IPS-NIHi7 (cell line): Measurements from ENCODE around the gene ZIC2.
"Not testable (repeated sequence)": the region's sequence is repeated elsewhere in the genome, so short reads cannot be mapped to it uniquely, and the experiment has no call there.

Experiments used
- DNase-seq: peaks from one replicate; pipeline ENCODE4 v3.0.0; 2012; ENCODE audit warnings: mixed read lengths; ENCODE audit errors: extremely low spot score

Gene ZIC2

DNA sequence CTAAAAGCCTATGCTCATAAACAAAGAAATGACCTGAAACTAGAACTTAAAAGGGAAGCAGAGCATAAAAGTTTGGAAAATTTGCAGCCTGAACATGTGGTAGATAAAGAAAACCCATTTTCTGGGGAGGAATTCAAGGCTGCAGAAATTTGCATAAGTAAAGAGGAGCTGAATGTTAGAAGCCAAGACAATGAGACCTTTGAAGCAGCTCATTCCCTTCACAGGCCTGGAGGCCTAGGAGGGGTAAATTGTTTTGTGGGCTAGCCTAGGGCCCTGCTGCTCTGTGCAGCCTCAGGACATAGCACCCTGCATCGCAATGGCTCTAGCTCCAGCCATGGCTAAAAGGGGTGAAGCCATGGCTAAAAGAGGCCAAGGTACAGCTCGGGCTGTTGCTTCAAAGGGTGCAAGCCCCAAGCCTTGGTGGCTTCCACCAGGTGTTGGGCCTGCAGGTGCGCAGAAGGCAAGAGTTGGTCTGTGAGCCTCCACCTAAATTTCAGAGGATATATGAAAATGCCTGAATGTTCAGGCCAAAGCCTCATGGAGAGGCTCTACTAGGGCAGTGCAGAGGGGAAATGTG, 38.3 kb downstream of the ZIC2 start:
- DNase-seq, result no peak

DNA sequence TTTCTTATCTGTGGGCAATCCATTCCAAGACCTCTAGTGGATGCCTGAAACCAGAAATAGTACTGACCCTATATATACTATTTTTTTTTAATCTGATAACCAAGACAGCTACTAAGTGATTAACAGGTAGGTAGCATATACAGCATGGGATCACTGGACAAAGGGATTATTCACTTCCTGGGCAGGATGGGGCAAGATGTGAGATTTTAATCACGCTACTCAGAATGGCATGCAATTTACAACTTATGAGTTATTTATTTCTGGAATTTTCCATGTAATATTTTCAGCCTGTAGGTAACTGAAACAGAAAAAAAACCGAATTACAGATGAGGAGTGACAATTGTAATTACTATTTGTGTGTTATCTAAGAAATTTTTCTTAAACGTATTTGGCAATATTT, 41.2 kb downstream of the ZIC2 start:
- DNase-seq, result no peak

DNA sequence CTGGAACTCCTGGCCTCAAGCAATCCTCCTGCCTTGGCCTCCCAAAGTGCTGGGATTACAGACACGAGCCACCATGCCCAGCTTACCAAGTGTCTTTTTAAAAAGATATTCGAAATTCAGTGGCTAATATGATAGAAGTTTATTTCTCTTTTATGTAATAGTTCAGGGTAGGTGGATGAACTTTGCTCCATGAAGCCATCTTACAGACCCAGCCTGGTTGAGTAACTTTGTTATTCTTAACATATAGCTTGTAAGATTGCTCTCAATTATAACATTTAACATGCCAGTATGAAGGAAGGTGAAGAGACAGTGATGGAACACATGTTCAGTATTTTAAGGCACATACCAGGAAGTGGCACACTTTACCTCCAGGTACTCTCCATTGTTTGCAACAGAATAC, 42.4 kb downstream of the ZIC2 start:
- DNase-seq, result no peak

DNA sequence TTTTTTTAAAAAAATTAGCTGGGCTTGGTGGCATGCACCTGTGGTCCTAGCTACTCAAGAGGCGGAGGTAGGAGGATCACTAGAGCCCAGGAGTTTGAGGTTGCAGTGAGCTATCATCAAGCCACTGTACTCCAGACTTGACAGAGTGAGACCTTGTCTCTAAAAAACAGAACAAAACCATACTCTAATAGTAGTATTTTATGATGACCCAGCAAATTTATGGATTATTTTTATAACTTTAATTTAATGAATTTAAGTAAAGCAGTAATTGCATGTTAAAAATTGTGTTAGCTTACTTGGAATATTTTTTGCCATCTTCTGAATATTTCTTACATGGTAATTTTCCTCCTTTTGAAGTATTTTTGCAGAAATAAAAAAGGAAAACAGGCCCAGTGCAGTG, 48.3 kb downstream of the ZIC2 start:
- DNase-seq, result no peak

DNA sequence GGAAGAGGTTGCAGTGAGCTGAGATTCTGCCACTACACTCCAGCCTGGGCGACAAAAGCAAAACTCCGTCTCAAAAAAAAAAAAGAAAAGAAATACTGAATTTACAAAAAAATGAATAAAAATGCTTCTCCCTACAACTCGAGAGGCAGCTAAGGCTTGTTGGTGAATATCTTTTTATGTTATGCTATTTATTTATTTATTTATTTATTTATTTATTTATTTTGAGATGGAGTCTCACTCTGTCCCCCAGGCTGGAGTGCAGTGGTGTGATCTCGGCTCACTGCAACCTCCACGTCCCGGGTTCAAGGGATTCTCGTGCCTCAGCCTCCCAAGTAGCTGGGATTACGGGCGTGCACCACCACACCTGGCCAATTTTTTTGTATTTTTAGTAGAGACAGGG, 51.1 kb downstream of the ZIC2 start:
- not testable (repeated sequence) for DNase-seq

DNA sequence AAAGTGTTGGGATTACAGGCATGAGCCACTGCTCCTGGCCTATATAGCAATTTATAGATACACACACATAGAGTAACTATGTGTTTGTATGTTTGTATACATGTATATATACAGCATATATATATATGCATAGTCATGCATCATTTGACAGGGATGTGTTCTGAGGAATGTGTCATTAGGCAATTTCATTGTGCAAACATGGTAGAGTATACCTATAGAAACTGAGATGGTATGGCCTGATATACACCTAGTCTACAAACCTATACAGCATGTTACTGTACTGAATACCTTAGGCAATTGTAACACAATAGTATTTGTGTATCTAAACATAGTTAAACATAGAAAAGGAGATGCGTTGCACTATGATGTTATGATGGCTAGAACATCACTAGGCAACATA, 54.4 kb downstream of the ZIC2 start:
- DNase-seq, result no peak
